HG03439 (cell line): ENCODE data around the gene GTPBP3.

Source experiments
- ATAC-seq: cut with Tn5 transposase; IDR thresholded peaks from one replicate; pipeline ENCODE4 v1.9.1; 2021; ENCODE audit warnings: mild to moderate bottlenecking, moderate library complexity; ENCODE audit not compliant: unreplicated experiment

Gene GTPBP3

DNA sequence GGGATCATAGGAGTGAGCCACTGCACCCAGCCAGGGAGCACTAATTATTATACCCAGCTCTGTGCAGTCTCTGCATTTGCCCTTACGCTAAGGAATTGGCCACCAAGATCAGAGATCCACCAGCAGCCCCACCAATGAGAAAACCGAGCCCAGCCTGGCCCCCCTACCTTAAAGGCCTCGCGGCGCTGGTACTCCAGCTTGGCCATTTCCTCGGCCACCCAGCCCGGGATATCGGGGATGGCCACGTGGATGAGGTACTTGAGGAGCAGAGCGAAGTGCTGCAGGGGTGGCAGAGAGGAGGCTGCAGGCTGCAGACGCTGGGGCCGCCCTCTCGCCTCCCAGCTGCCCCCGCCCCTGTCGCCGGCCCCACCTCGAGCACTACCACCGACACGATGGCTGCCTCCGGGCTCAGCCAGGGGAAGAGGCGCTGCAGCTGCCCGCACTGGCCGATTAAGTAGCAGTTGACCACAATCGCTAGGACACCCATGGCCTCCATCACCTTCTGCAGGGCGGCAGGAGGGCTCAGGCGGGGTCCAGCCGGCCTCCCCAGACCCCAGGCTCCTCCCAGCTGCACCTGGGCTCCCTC, 10.2 kb upstream of the GTPBP3 start:
- no peak for ATAC-seq

DNA sequence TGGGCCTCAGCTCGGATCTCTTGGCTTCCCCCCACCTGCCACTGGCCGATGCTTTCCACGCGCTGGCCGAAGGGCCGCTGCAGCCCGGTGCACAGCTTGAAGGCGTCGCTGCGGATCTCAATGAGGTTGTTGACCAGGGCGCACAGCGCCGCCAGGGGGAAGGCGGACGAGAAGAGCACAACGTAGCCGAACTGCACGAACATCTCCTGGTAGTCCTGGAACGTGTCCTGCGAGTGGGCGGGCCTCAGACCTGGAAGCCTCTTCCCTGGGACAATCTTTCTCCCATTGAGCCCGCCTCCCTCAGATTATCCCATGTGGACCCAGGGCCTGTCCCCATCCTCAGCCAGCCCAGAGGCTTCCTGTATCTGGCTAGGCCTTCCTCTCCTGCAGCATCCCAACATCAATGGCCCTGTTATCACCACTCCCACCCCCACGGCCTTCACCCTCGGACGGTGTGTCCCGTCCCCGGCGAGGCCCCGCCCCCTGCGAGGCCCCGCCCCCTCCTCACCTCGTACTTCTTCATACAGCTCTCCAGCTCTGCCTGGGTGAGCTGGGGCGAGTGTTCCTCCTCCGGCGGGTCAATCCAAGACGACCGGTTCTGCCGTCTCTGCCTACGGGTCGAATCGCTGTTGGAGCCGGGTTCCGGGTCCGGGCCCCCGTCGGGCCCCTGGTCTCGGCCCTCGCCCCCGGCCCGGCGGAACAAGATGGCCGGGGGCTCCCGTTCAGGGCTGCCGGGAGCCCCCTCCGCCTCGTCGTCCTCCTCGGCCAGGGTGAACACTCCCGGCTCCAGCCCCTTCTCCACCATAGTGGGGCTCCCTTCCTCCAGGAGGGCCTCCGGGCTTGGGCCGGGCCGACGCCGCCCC, 9.5 kb upstream of the GTPBP3 start:
- no peak for ATAC-seq

DNA sequence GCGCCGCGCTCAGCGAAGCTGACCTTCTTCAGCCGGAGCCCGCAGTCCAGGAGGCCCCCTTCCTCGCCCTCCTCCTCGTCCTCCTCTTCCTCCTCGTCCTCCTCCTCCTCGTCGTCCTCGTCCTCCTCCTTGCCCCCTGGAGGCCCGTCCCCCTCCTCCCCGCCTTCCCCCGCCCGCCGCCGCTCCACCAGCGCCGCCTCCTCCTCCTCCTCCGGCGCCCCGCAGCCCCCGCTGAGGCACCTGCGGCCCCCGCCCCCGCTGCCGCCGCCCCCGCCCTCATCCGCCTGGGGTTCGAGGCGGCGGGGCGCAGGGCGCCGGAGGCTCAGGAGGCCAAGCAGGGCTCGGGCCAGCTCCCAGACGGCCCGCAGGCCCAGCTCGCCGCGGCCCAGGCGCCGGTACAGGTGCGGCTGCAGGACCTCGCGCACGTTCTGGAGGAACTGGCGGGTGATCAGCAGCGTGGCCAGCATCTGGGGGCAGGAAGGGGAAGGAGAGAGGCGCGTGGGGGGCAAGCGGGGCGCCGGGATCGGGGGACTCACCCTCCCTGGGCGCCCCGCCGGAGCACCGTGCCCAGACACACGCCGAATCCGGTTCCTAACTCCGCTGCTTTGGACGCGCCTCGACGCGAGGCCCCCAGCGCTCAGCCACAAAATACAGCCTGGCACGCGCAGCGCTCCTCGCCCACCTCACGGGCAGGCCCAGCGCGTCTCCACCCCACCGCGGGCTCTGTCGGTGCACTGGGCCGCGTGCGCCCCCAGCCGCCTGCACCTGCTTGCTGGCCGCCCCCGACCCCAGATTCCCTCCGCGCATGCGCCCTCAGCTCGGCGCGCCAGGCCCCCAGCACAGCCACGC, 8.6 kb upstream of the GTPBP3 start:
- ATAC-seq = no peak

GRCh38 chr19:17329366-17330261, 7.7 kb upstream of the GTPBP3 start:
- no peak for ATAC-seq

GRCh38 chr19:17330262-17331044, 6.9 kb upstream of the GTPBP3 start:
- ATAC-seq = no peak

- no peak for ATAC-seq
These were observed 6.3 kb upstream of the GTPBP3 start for GRCh38 chr19:17331045-17331558.

DNA sequence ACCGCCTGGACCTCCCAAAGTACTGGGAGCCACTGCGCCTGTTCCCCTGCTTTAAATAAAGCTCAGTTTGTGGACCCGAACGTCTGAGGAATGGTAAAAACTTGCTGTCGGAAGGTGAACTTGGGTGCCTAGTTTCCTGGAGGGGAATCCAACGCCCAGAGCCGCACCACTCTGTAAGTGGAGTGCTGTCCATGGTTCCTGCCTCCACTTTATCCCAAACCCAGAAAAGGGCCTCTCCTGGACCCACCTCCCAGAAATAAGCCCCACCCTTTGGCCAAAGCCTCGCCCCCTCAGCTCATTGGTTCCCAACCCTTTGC, 5.0 kb upstream of the GTPBP3 start:
- no peak for ATAC-seq

DNA sequence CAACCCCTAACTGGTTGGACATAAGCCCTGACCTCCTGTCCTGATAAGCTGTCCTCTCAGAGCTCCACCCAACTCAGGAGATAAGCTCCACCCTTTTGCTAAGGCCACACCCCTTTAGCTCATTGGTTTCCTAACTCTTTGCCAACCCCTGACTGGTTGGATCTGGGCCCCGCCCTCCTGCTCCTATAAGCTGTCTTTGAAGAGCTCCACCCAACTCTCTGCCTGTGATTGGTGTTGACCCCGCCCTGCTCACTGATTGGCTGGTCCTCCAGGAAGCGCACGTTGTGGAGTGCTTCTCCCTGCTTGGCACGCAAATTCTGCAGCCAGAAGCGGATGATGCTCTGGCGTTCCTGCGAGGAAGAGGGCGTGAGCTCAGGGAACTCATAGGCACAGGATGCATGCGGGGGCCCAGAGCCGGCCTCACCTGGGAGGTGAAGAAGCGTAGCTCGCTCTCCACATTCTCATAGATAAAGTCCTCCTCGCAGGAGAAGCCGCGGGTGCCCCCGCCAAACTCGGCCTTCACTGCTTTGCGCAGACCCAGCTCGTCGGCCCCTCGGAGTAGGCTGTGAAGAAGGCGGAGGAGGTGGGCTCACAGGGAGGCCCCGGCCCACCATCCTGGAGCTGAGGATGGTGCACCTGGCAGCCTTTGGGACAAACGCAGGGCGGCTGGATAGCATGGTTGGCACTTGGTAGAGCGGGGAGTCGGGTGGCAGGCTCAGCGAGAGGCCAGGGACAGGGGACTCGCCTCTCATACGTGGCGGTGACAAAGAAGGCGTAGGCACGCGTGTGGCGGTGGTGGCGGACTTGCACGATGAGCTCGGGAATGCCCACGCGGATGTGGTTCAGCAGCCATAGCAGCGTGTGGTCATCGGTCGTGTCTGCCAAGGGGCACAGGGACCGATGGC, 4.4 kb upstream of the GTPBP3 start:
- ATAC-seq = no peak

- ATAC-seq = no peak
These were observed 3.5 kb upstream of the GTPBP3 start for GRCh38 chr19:17333611-17334413.

- peak; percentile 45 for ATAC-seq
These were observed 2.6 kb upstream of the GTPBP3 start, which contains the start of gene ANO8 for GRCh38 chr19:17334414-17335409. Gene ANO8, minus strand, starts transcription at chr19:17334855. Its CDS starts 185 bp downstream, at chr19:17334670.

DNA sequence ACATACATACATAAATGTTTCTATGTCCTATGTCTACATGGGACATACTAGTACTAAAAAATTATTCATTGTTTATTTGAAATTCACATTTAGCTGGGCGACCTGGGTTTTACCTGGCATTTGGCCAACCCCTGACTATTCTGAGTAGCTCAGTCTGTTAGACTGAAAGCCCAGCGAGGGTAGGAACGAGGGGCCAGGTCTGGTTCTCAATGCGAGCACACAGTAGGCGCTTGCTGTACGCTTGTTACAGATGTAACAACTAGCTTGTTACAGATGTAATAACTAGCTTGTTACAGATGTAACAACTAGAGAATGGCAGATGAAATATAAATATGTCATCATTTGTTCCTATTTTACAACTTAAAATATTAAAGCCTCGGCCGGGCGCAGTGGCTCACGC, 1.8 kb upstream of the GTPBP3 start:
- no peak for ATAC-seq

GRCh38 chr19:17337675-17338432, 501 bp downstream of the GTPBP3 start:
- ATAC-seq = no peak

DNA sequence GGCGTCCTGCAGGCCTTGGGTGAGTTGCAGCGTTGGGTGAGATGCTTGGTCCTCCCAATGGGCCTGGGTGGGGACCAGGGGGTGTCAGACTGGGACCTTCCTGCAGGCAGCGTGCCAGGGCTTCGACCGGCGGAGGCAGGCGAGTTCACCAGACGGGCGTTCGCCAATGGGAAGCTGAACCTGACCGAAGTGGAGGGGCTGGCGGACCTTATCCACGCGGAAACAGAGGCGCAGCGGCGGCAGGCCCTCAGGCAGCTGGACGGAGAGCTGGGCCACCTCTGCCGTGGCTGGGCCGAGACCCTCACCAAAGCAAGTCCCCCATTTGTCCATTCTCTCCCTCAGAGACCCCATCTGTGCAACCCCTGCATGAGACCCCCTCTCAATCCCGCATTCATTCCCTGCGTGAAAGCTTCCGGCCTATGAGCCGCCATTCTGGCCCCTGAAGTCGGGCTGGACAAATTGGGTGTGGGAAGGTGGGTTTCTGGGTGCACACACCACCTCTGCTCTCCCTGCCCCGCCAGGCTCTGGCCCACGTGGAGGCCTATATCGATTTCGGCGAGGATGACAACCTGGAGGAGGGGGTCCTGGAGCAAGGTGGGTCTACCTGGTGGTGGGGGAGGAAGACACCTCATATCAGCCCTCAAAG, 1.2 kb downstream of the GTPBP3 start:
- ATAC-seq = no peak

DNA sequence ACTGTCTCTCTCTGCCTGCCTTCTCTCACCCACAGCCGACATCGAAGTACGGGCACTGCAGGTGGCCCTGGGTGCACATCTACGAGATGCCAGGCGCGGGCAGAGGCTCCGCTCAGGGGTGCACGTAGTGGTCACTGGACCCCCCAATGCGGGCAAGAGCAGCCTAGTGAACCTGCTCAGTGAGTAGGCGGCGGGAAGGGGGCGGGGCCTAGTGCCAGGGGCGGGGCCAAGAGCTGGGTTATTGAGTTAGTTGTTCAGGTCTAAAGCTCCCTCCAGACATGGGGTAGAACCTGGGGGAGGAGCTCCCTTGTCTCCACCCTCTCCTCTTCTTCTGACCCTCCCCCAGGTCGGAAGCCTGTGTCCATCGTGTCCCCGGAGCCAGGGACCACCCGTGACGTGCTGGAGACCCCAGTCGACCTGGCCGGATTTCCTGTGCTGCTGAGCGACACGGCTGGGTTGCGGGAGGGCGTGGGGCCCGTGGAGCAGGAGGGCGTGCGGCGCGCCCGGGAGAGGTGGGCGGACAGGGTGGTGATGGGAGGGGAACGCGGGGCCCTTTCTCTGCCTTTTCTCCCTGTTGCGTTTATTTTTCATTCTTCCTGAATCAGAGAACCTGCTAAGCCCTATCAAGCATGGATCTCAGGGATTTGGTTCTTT, 1.9 kb downstream of the GTPBP3 start:
- no peak for ATAC-seq

DNA sequence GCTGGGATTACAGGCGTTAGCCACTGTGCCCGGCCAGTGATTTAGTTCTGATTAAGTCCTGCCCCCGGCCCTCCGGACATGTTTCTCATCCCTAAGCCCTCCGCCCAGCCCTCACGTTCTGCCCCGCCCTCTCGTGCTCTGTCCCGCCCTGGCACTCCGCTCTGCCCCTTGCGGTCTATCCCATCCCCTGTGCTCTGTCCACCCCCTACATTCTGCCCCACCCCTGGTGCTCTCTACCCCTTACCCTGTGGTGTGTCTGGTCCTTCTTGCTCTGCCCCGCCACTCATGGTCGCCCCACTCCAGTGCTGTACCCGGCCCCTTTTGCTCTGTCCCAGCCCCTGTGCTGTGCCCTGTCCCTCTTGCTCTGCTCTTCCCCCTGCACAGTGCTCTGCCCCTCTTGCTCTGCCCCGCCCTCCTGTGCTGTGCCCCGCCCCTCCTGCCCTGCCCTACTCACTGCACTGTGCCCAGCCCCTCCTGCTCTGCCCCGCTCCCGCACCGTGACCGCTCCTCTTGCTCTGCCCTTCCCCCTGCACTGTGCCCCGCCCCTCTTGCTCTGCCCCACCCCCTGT, 3.0 kb downstream of the GTPBP3 start:
- no peak for ATAC-seq
